ENCODE measurements around the gene GPC2. TPM values are rescaled to one million over a fixed set of nuclear protein-coding genes. Genes with fewer than 3 reads are reported as not detected.

The GPC2 gene
- polyA plus RNA-seq, 1 donor (not counting 4 experiments of a cell fraction or from before 2014, with no cell fraction given), result 0.55 TPM

GRCh38 chr7:100175296-100175935 lies 1.8 kb downstream of the GPC2 start:
- FAIRE-seq (no peak), DNase-seq (ENCODE audit: low read depth, low spot score) (no peak)
- no peak overlapping the region for H2AFZ ChIP-seq (ENCODE audit: control insufficient read depth, low read length)
- no peaks in the 10 kb centered on the region for H3K4me1 ChIP-seq (ENCODE audit: control insufficient read depth, extremely low read depth, insufficient read depth, low read length)
- dilution Hi-C loops (cut with MboI; ENCODE audit: extremely low pct_ligation_motif_present, low sequenced_read_pairs), result no loop called here
- no peaks in the 10 kb centered on the region for H3K9me1 ChIP-seq (ENCODE audit: control insufficient read depth, extremely low read depth, insufficient read depth, low read length)
- H4K20me1 ChIP-seq (ENCODE audit: control insufficient read depth, extremely low read depth, insufficient read depth, low read length), result no peaks in the 10 kb centered on the region
- H3K27me3 ChIP-seq (ENCODE audit: control insufficient read depth, extremely low read depth, insufficient read depth, low read length), result peaks cover 12% of the 10 kb centered on the region
- H3K27ac ChIP-seq (ENCODE audit: control insufficient read depth, insufficient read depth, low read length), result no peak overlapping the region
- no peaks in the 10 kb centered on the region for H3K79me2 ChIP-seq (ENCODE audit: control insufficient read depth, insufficient read depth, low read length)
- H3K9me3 ChIP-seq (ENCODE audit: control insufficient read depth, low read depth, low read length), result peaks cover 1% of the 10 kb centered on the region
- H3K4me2 ChIP-seq (ENCODE audit: control insufficient read depth, extremely low read depth, insufficient read depth, low read depth, low read length), result no peak overlapping the region
- no peak overlapping the region for H3K4me3 ChIP-seq (ENCODE audit: control insufficient read depth in 2 of 3, extremely low read depth in 1 of 3, insufficient read depth in 2 of 3, low read depth in 1 of 3, low read length in 3 of 3)
- no peak overlapping the region for H3K9ac ChIP-seq (ENCODE audit: control insufficient read depth, extremely low read depth, insufficient read depth, low read length)
- H3K36me3 ChIP-seq (ENCODE audit: control insufficient read depth in 2 of 2, extremely low read depth in 1 of 2, insufficient read depth in 2 of 2, low read length in 2 of 2), result no peaks in the 10 kb centered on the region
- TF ChIP-seq EZH2 (IDR thresholded peaks at IDR 0.05; ENCODE audit: low read length), result no peak
- TF ChIP-seq CTCF (optimal IDR thresholded peaks at IDR 0.05 in 1 of 3, IDR thresholded peaks at IDR 0.05 in 1 of 3, conservative IDR thresholded peaks at IDR 0.05 in 1 of 3; ENCODE audit: extremely low read depth in 1 of 3, insufficient read depth in 2 of 3, low read length in 3 of 3), result no peak

- Histone ChIP-seq H3K9me1 (ENCODE audit: control insufficient read depth, extremely low read depth, insufficient read depth, low read length) (no peaks in the 10 kb centered on the region), H3K4me1 (ENCODE audit: control insufficient read depth, extremely low read depth, insufficient read depth, low read length) (no peaks in the 10 kb centered on the region), H3K4me2 (ENCODE audit: control insufficient read depth, extremely low read depth, insufficient read depth, low read depth, low read length) (no peak overlapping the region), H2AFZ (ENCODE audit: control insufficient read depth, low read length) (no peak overlapping the region), H3K27ac (ENCODE audit: control insufficient read depth, insufficient read depth, low read length) (no peak overlapping the region), H3K36me3 (ENCODE audit: control insufficient read depth in 2 of 2, extremely low read depth in 1 of 2, insufficient read depth in 2 of 2, low read length in 2 of 2) (no peaks in the 10 kb centered on the region), H3K4me3 (ENCODE audit: control insufficient read depth in 2 of 3, extremely low read depth in 1 of 3, insufficient read depth in 2 of 3, low read depth in 1 of 3, low read length in 3 of 3) (no peak overlapping the region), H3K9me3 (ENCODE audit: control insufficient read depth, low read depth, low read length) (peaks cover 1% of the 10 kb centered on the region), H3K79me2 (ENCODE audit: control insufficient read depth, insufficient read depth, low read length) (no peaks in the 10 kb centered on the region), H3K9ac (ENCODE audit: control insufficient read depth, extremely low read depth, insufficient read depth, low read length) (no peak overlapping the region), H4K20me1 (ENCODE audit: control insufficient read depth, extremely low read depth, insufficient read depth, low read length) (no peaks in the 10 kb centered on the region), H3K27me3 (ENCODE audit: control insufficient read depth, extremely low read depth, insufficient read depth, low read length) (peaks cover 14% of the 10 kb centered on the region)
- dilution Hi-C loops (cut with MboI; ENCODE audit: extremely low pct_ligation_motif_present, low sequenced_read_pairs), result no loop called here
- FAIRE-seq (no peak), DNase-seq (ENCODE audit: low read depth, low spot score) (no peak)
- TF ChIP-seq CTCF (optimal IDR thresholded peaks at IDR 0.05 in 1 of 3, IDR thresholded peaks at IDR 0.05 in 1 of 3, conservative IDR thresholded peaks at IDR 0.05 in 1 of 3; ENCODE audit: extremely low read depth in 1 of 3, insufficient read depth in 2 of 3, low read length in 3 of 3) (no peak), EZH2 (IDR thresholded peaks at IDR 0.05; ENCODE audit: low read length) (no peak)
Measured at GRCh38 chr7:100174582-100174981, 2.6 kb downstream of the GPC2 start.
